GM19395 (cell line): Measurements from ENCODE around the gene QRFP.
"Not testable (repeated sequence)": the region's sequence is repeated elsewhere in the genome, so short reads cannot be mapped to it uniquely, and the experiment has no call there.

Experiments used
- ATAC-seq: cut with Tn5 transposase; IDR thresholded peaks from one replicate; pipeline ENCODE4 v1.9.1; 2021; ENCODE audit warnings: mild to moderate bottlenecking, moderate library complexity; ENCODE audit not compliant: unreplicated experiment

Gene QRFP

DNA sequence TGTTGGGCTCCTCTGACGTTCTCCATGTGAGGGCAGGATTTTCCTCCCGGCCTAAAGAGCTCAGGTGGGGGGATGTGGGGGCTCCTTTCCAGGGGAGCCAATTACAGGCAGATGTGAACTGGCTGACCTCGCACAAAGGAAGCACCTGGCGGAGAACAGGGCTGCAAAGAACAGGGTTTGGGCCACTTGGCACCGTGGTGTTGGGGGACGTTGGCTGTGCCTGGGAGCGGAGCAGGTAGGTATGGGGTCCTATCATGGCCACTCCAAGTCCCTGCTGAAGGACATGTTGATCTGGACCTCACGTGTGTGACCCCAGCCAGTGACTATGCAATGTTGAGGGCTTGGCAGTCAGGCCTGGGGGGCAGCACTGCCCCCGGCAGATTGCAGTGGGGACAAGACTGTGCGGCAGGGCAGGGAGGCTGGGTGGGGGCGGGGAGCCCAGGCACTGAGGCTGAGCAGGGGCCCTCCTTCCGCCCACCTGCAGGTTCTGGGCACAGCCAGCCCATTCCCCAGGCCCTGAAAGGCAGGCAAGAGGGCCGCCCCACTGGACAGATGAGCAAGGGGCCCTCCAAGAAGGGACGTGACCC lies 23.0 kb upstream of the QRFP start:
- ATAC-seq: no peak

DNA sequence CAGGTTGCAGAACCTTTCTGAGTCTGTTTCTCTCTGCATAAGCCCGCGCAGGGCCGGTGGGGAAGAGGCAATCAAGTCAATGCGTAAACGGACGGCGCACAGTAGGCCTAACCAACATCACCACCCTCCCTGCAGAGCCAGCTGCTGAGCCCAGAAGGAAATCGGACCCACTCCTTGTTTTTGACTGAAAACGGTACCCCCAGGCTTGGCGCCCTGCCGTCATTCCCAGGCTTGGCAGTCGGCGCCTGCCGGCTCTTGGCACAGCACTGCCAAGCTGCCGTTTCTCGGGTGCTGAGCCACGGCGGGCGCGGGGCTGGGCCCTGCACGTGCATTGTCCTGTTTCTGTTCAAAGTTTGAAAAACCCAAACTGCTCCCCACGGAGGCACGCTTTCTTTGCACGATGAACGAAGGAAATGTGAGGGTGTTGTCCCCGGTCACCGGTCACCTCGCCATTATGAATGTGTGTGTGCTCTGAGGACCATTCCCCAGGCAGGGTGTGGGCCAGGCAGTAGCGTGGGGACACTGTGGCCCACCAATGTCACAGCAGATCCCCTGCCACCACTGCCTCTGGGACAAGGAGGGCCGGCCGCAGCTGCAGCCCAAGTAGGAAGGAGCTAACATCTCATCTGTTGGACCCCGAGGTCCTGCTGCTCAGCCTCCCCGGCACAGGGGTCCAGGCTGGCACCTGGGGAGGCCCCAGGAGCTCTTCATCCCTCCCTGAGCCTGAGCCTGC lies 22.4 kb upstream of the QRFP start:
- no peak for ATAC-seq

GRCh38 chr9:130918101-130918825 lies 21.7 kb upstream of the QRFP start:
- ATAC-seq: no peak

- ATAC-seq: no peak
These were observed 20.8 kb upstream of the QRFP start for GRCh38 chr9:130917168-130917960.

GRCh38 chr9:130915096-130915447 lies 18.5 kb upstream of the QRFP start:
- no peak for ATAC-seq

DNA sequence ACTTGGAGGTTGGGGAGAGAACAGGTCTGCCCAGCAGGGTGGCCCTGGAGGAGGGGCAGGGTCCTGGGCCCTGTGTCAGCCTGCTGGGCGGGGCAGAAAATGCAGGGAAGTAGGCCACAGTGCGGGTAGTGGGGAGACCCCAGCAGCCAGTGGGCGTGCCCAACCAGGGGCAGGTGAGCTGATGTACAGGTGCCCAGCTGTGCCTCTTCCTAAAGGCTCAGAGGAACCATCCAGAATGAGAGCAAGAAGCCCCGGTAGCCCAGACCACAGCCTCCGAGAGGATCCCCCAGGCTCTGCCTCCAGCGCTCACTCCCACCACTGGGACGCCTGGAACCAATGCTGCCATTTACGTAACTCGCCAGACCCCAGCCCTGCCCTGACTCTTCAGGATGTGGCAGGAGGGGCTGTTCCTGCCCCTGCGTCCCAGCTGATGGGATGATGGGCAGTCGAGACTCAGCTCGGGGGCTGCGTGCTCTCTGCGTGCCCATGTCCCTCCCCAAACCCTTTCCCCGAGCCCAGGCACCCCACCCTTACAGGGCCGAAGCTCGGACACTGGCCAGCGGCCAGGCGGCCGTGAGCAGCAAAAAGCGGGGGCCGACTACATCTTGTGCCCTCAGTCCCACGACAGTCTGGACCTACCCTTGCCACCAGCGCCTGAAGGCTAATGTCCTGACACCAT lies 17.9 kb upstream of the QRFP start:
- no peak for ATAC-seq

GRCh38 chr9:130913599-130914416 lies 17.2 kb upstream of the QRFP start:
- no peak for ATAC-seq

- ATAC-seq: no peak
These were observed 16.5 kb upstream of the QRFP start for GRCh38 chr9:130912932-130913598.

DNA sequence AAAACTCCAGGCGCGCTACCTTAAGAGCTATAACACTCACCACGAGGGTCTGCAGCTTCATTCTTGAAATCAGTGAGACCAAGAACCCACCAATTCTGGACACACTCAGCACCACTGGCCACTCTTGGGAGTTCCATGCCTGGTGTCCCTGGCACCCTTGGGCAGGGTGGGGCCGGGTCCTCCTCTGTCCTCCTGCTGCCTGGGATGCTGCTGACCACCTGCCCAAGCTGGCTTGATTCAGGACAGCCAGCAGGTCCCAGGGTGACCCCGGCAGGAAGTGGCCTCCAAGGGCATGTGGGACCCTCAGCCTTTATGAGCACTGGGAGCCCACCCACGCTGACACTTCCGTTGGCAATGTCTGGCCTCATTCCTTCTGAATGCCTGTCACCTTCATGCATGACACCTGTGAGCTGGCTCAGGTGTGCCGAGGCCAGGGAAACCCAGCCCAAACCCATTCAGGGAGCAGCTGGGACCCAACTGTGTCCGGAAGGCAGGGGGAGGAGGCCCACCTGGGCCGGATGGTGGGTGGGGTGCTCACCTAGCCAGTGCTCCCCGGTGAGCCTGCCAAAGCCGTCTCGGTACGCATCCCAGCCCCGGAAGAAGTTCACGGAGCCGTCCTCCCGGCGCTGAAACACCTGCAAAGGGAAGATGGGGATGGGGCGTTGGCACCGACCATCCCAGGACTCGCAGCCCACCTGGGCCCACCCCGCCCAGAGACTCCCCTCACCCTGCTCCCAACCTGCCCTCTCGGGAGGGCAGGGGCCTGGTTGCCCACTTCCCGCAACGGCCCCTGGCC lies 14.8 kb upstream of the QRFP start:
- no peak for ATAC-seq

DNA sequence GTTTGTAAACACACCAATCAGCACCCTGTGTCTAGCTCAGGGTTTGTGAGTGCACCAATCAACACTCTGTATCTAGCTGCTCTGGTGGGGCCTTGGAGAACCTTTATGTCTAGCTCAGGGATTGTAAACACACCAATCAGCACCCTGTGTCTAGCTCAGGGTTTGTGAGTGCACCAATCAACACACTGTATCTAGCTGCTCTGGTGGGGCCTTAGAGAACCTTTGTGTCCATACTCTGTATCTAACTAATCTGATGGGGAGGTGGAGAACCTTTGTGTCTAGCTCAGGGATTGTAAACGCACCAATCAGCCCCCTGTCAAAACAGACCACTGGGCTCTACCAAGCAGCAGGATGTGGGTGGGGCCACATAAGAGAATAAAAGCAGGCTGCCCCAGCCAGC lies 14.1 kb upstream of the QRFP start:
- ATAC-seq: not testable (repeated sequence)

DNA sequence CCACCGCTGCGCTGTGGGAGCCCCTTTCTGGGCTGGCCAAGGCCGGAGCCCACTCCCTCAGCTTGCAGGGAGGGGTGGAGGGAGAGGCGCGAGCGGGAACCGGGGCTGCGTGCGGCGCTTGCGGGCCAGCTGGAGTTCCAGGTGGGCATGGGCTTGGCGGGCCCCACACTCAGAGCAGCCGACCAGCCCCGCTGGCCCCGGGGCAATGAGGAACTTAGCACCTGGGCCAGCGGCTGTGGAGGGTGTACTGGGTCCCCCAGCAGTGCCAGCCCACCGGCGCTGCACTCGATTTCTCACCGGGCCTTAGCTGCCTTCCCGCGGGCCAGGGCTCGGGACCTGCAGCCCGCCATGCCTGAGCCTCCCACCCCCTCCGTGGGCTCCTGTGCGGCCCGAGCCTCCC lies 13.4 kb upstream of the QRFP start:
- ATAC-seq: not testable (repeated sequence)

- no peak for ATAC-seq
These were observed 12.3 kb upstream of the QRFP start for GRCh38 chr9:130908878-130909355.

- ATAC-seq: no peak
These were observed 11.7 kb upstream of the QRFP start for GRCh38 chr9:130908146-130908877.

GRCh38 chr9:130906735-130907416 lies 10.3 kb upstream of the QRFP start:
- ATAC-seq: no peak

DNA sequence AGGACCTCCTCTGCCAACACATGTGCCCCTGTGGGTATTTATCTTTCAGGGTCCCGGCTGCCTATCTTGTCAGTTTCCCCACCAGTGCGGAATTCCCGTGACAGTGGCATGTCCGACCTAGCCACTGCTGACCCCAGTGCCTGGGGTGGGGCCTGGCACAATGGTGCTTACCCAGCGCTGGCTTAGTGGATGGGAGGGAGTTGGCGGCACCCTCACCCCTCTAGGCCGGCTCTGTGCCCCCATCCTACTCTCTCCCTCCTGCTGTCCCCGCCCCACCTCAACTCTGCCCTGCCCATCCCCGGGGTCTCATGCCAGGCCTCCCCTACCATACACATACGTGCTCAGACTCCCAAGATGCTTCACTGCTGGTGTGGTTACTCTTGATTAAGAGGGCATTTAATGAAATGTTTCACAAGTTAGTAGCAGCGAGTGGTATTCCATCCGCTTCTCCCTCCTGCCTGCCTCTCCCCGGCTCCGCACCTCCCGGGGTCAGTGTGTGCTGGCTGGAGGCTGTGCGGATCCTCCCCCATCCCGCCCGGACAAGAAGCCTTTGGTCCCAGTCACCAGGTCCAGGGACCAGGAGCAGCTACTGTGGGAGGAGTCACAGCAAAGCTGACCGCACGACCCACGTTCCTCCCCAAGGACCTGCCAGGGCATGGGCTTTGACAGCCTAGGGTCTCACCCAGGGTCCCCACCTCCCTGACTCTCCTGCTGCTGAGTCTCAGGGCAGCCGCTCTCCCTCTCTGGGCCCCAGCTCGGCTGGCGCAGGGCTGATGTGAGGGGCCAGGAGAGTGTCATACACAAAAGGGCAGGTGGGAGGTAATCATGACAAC lies 9.5 kb upstream of the QRFP start:
- ATAC-seq: no peak

GRCh38 chr9:130905125-130905901 lies 8.7 kb upstream of the QRFP start:
- no peak for ATAC-seq
